Measurements from ENCODE around the gene BCL11B. TPM values are rescaled to one million over a fixed set of nuclear protein-coding genes. Genes with fewer than 3 reads are reported as not detected.

The BCL11B gene
- total RNA-seq, 4 donors from 2014 or later = 7.7 to 10.2 (median 10.0) TPM

DNA sequence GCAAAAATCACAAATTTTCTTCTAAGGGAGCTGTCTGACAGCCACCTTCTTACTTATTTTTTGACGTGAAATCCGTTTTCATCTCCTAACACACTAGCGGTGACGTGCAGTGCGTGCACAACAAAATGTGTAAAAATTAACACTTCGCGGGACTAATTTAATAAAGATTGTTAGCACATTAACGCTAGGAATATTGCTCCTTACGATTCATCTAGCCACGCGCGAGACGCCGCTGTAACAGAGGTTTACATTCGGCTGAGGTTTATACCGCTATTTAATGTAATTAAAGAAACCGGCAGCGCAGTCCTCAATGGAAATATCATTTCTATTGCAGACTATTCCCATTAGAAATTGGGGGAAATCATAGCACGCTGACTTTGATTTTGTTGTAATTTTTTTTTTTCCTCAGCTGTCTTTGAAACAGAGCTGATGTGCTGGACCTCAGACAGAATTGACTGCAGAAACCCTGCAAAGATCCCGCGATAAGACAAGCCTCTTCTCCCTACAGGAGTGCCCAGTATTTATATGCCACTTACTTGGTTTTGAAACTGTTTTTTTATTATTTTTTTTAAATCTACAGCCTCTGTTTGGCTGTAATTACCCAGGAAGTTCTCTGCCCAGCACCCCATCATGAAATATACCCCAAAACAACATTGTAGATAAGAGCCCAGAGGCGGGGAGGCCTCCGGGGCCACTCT lies 31.2 kb downstream of the BCL11B start:
- TF ChIP-seq POLR2A (IDR thresholded peaks at IDR 0.05) = no peak
- TF ChIP-seq, protein P1, sequence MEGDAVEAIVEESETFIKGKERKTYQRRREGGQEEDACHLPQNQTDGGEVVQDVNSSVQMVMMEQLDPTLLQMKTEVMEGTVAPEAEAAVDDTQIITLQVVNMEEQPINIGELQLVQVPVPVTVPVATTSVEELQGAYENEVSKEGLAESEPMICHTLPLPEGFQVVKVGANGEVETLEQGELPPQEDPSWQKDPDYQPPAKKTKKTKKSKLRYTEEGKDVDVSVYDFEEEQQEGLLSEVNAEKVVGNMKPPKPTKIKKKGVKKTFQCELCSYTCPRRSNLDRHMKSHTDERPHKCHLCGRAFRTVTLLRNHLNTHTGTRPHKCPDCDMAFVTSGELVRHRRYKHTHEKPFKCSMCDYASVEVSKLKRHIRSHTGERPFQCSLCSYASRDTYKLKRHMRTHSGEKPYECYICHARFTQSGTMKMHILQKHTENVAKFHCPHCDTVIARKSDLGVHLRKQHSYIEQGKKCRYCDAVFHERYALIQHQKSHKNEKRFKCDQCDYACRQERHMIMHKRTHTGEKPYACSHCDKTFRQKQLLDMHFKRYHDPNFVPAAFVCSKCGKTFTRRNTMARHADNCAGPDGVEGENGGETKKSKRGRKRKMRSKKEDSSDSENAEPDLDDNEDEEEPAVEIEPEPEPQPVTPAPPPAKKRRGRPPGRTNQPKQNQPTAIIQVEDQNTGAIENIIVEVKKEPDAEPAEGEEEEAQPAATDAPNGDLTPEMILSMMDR (IDR thresholded peaks at IDR 0.05) = no peak
- peak overlapping the region; percentile 57 to 77 (median 66) for H3K27ac ChIP-seq
- peaks cover 0 to 3% (median 0%) of the 10 kb centered on the region in 4 donors for H3K4me1 ChIP-seq
- no peaks in the 10 kb centered on the region for H3K36me3 ChIP-seq
- no peaks in the 10 kb centered on the region for H3K9me3 ChIP-seq
- H3K27me3 ChIP-seq = no peaks in the 10 kb centered on the region
- no peak overlapping the region for H3K4me3 ChIP-seq
- DNase-seq = no peak

- peak overlapping the region; percentile 14 to 77 (median 48) for H3K27ac ChIP-seq
- H3K4me3 ChIP-seq = no peak overlapping the region
- no peaks in the 10 kb centered on the region for H3K27me3 ChIP-seq
- H3K9me3 ChIP-seq = no peaks in the 10 kb centered on the region
- TF ChIP-seq POLR2A (IDR thresholded peaks at IDR 0.05) = no peak
- TF ChIP-seq, protein P1 (IDR thresholded peaks at IDR 0.05) = no peak
- H3K36me3 ChIP-seq = no peaks in the 10 kb centered on the region
- peaks cover 0 to 3% (median 0%) of the 10 kb centered on the region in 4 donors for H3K4me1 ChIP-seq
- DNase-seq = no peak
These were observed 32.3 kb downstream of the BCL11B start for GRCh38 chr14:99239661-99240092.

DNA sequence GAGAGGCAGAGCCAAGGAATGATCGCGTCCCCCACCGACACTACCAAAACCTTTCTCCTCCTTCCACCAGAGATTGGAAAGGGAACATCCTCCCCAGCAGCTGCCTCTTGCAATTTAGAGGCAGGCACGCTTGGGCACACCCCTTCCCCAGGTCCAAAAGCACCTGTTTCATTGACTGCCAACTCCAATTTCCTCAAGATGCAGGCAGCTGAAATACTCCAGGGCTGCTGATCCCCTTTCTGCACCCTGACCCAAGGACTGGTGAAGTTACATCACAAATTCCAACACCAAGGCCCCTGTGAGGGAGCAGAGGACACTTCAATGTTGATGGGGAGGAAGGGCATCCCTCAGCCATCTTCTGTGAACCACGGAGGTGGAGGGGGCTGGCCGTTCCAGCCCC lies 33.8 kb downstream of the BCL11B start:
- H3K4me1 ChIP-seq = peaks cover 0 to 3% (median 0%) of the 10 kb centered on the region in 4 donors
- peak overlapping the region; percentile 48 to 73 (median 60) for H3K27ac ChIP-seq
- TF ChIP-seq, protein P1 (IDR thresholded peaks at IDR 0.05) = no peak
- no peak for TF ChIP-seq POLR2A (IDR thresholded peaks at IDR 0.05)
- H3K4me3 ChIP-seq = no peak overlapping the region
- H3K27me3 ChIP-seq = no peaks in the 10 kb centered on the region
- no peak for DNase-seq
- no peaks in the 10 kb centered on the region for H3K36me3 ChIP-seq
- H3K9me3 ChIP-seq = no peaks in the 10 kb centered on the region

- no peak for TF ChIP-seq POLR2A (IDR thresholded peaks at IDR 0.05)
- TF ChIP-seq, protein P1 (IDR thresholded peaks at IDR 0.05) = no peak
- H3K27ac ChIP-seq = peak overlapping the region; percentile 48 to 73 (median 60)
These were observed 34.7 kb downstream of the BCL11B start for GRCh38 chr14:99237288-99237687.

DNA sequence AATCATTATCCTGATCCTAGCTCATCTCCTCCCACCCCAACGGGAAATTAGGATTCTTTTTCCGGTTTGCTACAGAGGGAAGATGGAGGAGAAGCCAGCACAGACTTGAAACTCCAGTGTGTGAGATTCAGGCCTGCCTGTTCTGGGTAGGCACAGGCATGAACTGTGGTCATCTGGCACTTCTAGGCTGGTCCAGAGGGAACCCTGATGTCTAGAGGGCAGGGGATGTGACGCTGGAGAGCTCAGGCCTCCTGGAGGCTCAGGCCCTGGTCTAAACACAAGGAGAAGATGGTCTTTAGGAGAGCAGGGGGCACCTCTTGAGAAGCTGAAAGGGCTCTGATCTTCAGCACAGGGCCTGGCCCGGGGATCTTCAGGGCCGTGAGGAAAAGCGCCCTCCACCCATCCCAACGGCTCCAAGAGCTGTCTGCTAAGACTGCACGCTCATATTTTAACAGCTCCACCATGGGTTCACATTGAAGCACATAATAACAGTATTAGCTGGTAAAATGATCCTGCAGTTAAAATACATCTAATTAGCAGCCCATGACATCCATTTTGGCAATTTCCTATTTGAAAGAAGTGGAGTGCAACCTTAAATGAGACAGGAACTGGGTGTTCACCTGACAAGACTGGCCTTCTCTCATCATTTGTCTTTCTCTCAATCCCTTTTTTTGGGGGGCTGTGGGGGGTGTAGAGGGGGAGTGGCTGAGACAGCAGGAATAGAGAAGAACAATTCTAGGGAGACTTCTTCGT lies 35.4 kb downstream of the BCL11B start:
- TF ChIP-seq, protein P1 (IDR thresholded peaks at IDR 0.05) = no peak
- TF ChIP-seq POLR2A (IDR thresholded peaks at IDR 0.05) = no peak
- Histone ChIP-seq H3K4me3 (peak overlapping the region in 1 of 4 donors; percentile 19), H3K9me3 (no peaks in the 10 kb centered on the region), H3K4me1 (peaks cover 0 to 5% (median 0%) of the 10 kb centered on the region in 4 donors), H3K27ac (peak overlapping the region in 3 of 4 donors; percentile 49 to 73 (median 56)), H3K27me3 (no peaks in the 10 kb centered on the region), H3K36me3 (no peaks in the 10 kb centered on the region)
- DNase-seq = no peak

More at GRCh38 chr14:99237288-99237687, 34.7 kb downstream of the BCL11B start:
- Histone ChIP-seq H3K36me3 (no peaks in the 10 kb centered on the region), H3K9me3 (no peaks in the 10 kb centered on the region), H3K4me1 (peaks cover 0 to 3% (median 0%) of the 10 kb centered on the region in 4 donors), H3K4me3 (no peak overlapping the region), H3K27me3 (no peaks in the 10 kb centered on the region)
- no peak for DNase-seq

Data from Peyer's patch (tissue), 4 donors.